Endothelial cell of umbilical vein (primary cell): Measurements from ENCODE around the gene ZNF154. TPM values are rescaled to one million over a fixed set of nuclear protein-coding genes. Genes with fewer than 3 reads are reported as not detected.

ENCODE experiments used
- BruUV-seq: library from RNA; stranded (reverse); fragments of 400-500 nt; replicated peaks from 2 replicates; lab custom pipeline; 2021; lab: Mats Ljungman, UMichigan
- CTCF ChIA-PET: fragments of 300-600, 350-600 bp; sonication (Branson Sonifier 250); formaldehyde crosslinking; loops from one replicate; lab custom pipeline; 2021; ENCODE audit warnings: antibody characterized with exemption, inconsistent platforms; lab: Charles Lee
- POLR2A ChIA-PET: fragments of 300-600, 350-600 bp; sonication (Branson Sonifier 250); formaldehyde crosslinking; loops from one replicate; lab custom pipeline; 2021; ENCODE audit warnings: antibody characterized with exemption, inconsistent platforms; lab: Charles Lee
- DNase-seq: peaks from one replicate; pipeline ENCODE4 v3.0.0-alpha.2; 2011; ENCODE audit warnings: low read depth, low spot score
- FAIRE-seq: peaks from 2 replicates; lab custom pipeline; 2011; peaks lifted over from hg19 to GRCh38; lab: Jason Lieb, UNC
- H2AFZ ChIP-seq: 2 replicates; pipeline ENCODE4 v1.6.0; 2012; ENCODE audit warnings: low read depth, low read length, control low read depth, inconsistent platforms
- H3K27ac ChIP-seq: 2 replicates; pipeline ENCODE4 v1.5.1; 2011; ENCODE audit warnings: low read depth, mild to moderate bottlenecking, control low read depth, low read length, moderate library complexity; ENCODE audit not compliant: insufficient read depth
- H3K27me3 ChIP-seq, 2 experiments: 2 replicates each; pipeline versions ENCODE4 v1.6.0 to v1.6.1; 2011; ENCODE audit warnings: low read length in 2 of 2, mixed read lengths in 1 of 2; ENCODE audit not compliant: control insufficient read depth in 2 of 2, insufficient read depth in 2 of 2
- H3K36me3 ChIP-seq, 2 experiments: 2 replicates in 1 of 2; 3 replicates in 1 of 2; pipeline ENCODE4 v1.5.1; 2011; ENCODE audit warnings: low read length in 2 of 2, mild to moderate bottlenecking in 1 of 2, moderate library complexity in 1 of 2; ENCODE audit not compliant: control insufficient read depth in 2 of 2, insufficient read depth in 2 of 2; ENCODE audit errors: extremely low read depth in 1 of 2
- H3K4me1 ChIP-seq: 3 replicates; pipeline ENCODE4 v1.5.1; 2011; ENCODE audit warnings: mild to moderate bottlenecking, low read length; ENCODE audit not compliant: control insufficient read depth, insufficient read depth; ENCODE audit errors: extremely low read depth
- H3K4me2 ChIP-seq: 2 replicates; pipeline ENCODE4 v1.6.1; 2011; ENCODE audit warnings: low read length, control low read depth, mixed read lengths; ENCODE audit not compliant: insufficient read depth
- H3K4me3 ChIP-seq, 3 experiments: fragments of 200-600 bp in 1 of 3; sonication (generic), shearing (Covaris generic) in 1 of 3; replicated peaks in 1 of 3; 2 replicates each; pipeline ENCODE4 v1.5.1; 2011 to 2016; ENCODE audit warnings: control low read depth in 3 of 3, low read length in 3 of 3, mild to moderate bottlenecking in 2 of 3, inconsistent platforms in 1 of 3, low read depth in 1 of 3, moderate library complexity in 1 of 3; ENCODE audit not compliant: insufficient read depth in 1 of 3
- H3K79me2 ChIP-seq: 2 replicates; pipeline ENCODE4 v1.6.0; 2012; ENCODE audit warnings: low read length, inconsistent platforms; ENCODE audit not compliant: control insufficient read depth, insufficient read depth
- H3K9ac ChIP-seq: replicated peaks from 2 replicates; pipeline ENCODE3; 2011; ENCODE audit warnings: low read length, control low read depth; ENCODE audit not compliant: insufficient read depth; ENCODE audit errors: extremely low read depth
- H3K9me1 ChIP-seq: replicated peaks from 3 replicates; pipeline ENCODE4 v1.6.0; 2011; ENCODE audit warnings: mild to moderate bottlenecking, low read length; ENCODE audit not compliant: control insufficient read depth, insufficient read depth; ENCODE audit errors: extremely low read depth
- H3K9me3 ChIP-seq: replicated peaks from 2 replicates; pipeline ENCODE4 v1.5.1; 2012; ENCODE audit warnings: low read length, inconsistent platforms; ENCODE audit not compliant: control insufficient read depth, insufficient read depth
- H4K20me1 ChIP-seq: replicated peaks from 2 replicates; pipeline ENCODE3; 2011; ENCODE audit warnings: mild to moderate bottlenecking, low read length; ENCODE audit not compliant: control insufficient read depth, insufficient read depth; ENCODE audit errors: extremely low read depth
- CTCF ChIP-seq, 2 donors: IDR thresholded peaks; 1 replicate in 1 of 2; 2 replicates in 1 of 2; pipeline ENCODE4 v1.5.1; 2011; ENCODE audit warnings: low read length in 2 of 2, mild to moderate bottlenecking in 2 of 2, moderate library complexity in 2 of 2, control low read depth in 1 of 2, inconsistent platforms in 1 of 2, low read depth in 1 of 2; ENCODE audit not compliant: insufficient read depth in 1 of 2; ENCODE audit errors: extremely low read depth in 1 of 2
- EZH2 ChIP-seq: IDR thresholded peaks from 2 replicates; pipeline ENCODE4 v1.6.1; 2012; ENCODE audit warnings: borderline replicate concordance, low read depth, mild to moderate bottlenecking, moderate library complexity, low read length, inconsistent platforms; ENCODE audit not compliant: severe bottlenecking
- FOS ChIP-seq: IDR thresholded peaks from 2 replicates; pipeline ENCODE4 v1.6.1; 2011; ENCODE audit warnings: mild to moderate bottlenecking, low read length, moderate library complexity, borderline replicate concordance; ENCODE audit not compliant: insufficient read depth
- GATA2 ChIP-seq: IDR thresholded peaks from 2 replicates; pipeline ENCODE4 v1.7.0; 2011; ENCODE audit warnings: low read depth, mild to moderate bottlenecking, moderate library complexity, mixed read lengths, low read length; ENCODE audit not compliant: insufficient read length, insufficient read depth
- JUN ChIP-seq: IDR thresholded peaks from 2 replicates; pipeline ENCODE4 v1.6.1; 2011; ENCODE audit warnings: borderline replicate concordance, low read depth; ENCODE audit not compliant: insufficient read length, insufficient read depth
- MAX ChIP-seq: IDR thresholded peaks from 2 replicates; pipeline ENCODE4 v1.6.1; 2011; ENCODE audit not compliant: insufficient read depth, insufficient read length
- MYC ChIP-seq: IDR thresholded peaks from one replicate; pipeline ENCODE4 v1.6.1; 2011; ENCODE audit warnings: mild to moderate bottlenecking, low read depth, low read length
- POLR2A ChIP-seq: IDR thresholded peaks from 2 replicates; pipeline ENCODE4 v1.6.1; 2012; ENCODE audit warnings: low read depth, mild to moderate bottlenecking, control low read depth, low read length
- POLR2AphosphoS5 ChIP-seq: IDR thresholded peaks from 2 replicates; pipeline ENCODE4 v1.6.1; 2012; ENCODE audit warnings: low read depth, mild to moderate bottlenecking, control low read depth, low read length, moderate library complexity; ENCODE audit not compliant: insufficient read depth
- dilution Hi-C: fragments of 300-500 bp; cut with MboI; formaldehyde crosslinking; loops from one replicate; pipeline ENCODE4 v1.15.0; 2019; ENCODE audit warnings: low sequenced_read_pairs; ENCODE audit not compliant: extremely low pct_ligation_motif_present
- intact Hi-C: fragments of 100-400 bp; cut with micrococcal nuclease; formaldehyde crosslinking; loops from one replicate; pipeline ENCODE4 v1.10.0; 2022
- polyA plus RNA-seq, 4 experiments: library from polyadenylated mRNA; depleted of rRNA in 3 of 4; stranded (reverse) in 3 of 4; unstranded in 1 of 4; fragments of >200 nt; gene quantifications; 2 replicates each; pipeline versions ENCODE4 v1.2.1 to v1.2.3, GENCODE V29; 2011 to 2012; ENCODE audit warnings: missing spikeins in 1 of 4
- total RNA-seq: library from RNA; stranded (reverse); gene quantifications from 2 replicates; pipeline ENCODE4 v1.2.3, GENCODE V29; 2021

ZNF154 gene
- total and polyA plus RNA-seq, 2 donors (not counting 3 experiments of a cell fraction or from before 2014, with no cell fraction given), result 1.3 to 2.0 TPM

- no peak overlapping the region for H3K27ac ChIP-seq
- H3K4me2 ChIP-seq, result no peak overlapping the region
- H3K4me1 ChIP-seq, result no peaks in the 10 kb centered on the region
These were observed 33.1 kb downstream of the ZNF154 start for GRCh38 chr19:57675881-57676280.

More at GRCh38 chr19:57675881-57676280, 33.1 kb downstream of the ZNF154 start:
- no peak overlapping the region for H2AFZ ChIP-seq
- FAIRE-seq (no peak), DNase-seq (no peak)
- ChIA-PET CTCF (no interaction called here), POLR2A (no interaction called here)
- H3K9me3 ChIP-seq, result no peaks in the 10 kb centered on the region
- no peaks in the 10 kb centered on the region for H3K27me3 ChIP-seq
- no peaks in the 10 kb centered on the region for H3K79me2 ChIP-seq
- H3K36me3 ChIP-seq, result no peaks in the 10 kb centered on the region
- TF ChIP-seq GATA2 (no peak), EZH2 (no peak), MYC (no peak), POLR2A (no peak), JUN (no peak), FOS (no peak), POLR2AphosphoS5 (no peak), MAX (no peak), CTCF (IDR thresholded peaks at IDR 0.05; ENCODE audit: extremely low read depth in 1 of 2, insufficient read depth in 1 of 2, low read depth in 1 of 2, low read length in 2 of 2) (no peak)
- no peaks in the 10 kb centered on the region for H3K9me1 ChIP-seq
- no TSS peak for BruUV-seq
- H4K20me1 ChIP-seq, result no peaks in the 10 kb centered on the region
- no peak overlapping the region for H3K9ac ChIP-seq
- intact Hi-C loops, result no loop called here
- no peak overlapping the region for H3K4me3 ChIP-seq
- dilution Hi-C loops, result no loop called here
